Superior temporal gyrus (tissue), 1 donor: ENCODE measurements around the gene SH2D4B.
"Not testable (repeated sequence)": the region's sequence is repeated elsewhere in the genome, so short reads cannot be mapped to it uniquely, and the experiment has no call there.

ENCODE experiments used
- DNase-seq: peaks from one replicate; pipeline ENCODE4 v3.0.0-alpha.2; 2016; ENCODE audit errors: extremely low spot score

SH2D4B gene

DNA sequence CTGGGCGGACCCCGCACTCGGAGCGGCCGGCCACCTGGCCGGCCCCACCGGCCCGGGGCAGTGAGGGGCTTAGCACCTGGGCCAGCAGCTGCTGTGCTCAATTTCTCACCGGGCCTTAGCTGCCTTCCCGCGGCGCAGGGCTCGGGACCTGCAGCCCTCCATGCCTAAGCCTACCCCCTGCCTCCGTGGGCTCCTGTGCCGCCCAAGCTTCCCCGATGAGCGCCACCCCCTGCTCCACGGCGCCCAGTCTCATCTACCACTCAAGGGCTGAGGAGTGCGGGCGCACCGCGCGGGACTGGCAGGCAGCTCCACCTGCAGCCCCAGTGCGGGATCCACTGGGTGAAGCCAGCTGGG, 5.6 kb downstream of the SH2D4B start:
- DNase-seq = not testable (repeated sequence)

DNA sequence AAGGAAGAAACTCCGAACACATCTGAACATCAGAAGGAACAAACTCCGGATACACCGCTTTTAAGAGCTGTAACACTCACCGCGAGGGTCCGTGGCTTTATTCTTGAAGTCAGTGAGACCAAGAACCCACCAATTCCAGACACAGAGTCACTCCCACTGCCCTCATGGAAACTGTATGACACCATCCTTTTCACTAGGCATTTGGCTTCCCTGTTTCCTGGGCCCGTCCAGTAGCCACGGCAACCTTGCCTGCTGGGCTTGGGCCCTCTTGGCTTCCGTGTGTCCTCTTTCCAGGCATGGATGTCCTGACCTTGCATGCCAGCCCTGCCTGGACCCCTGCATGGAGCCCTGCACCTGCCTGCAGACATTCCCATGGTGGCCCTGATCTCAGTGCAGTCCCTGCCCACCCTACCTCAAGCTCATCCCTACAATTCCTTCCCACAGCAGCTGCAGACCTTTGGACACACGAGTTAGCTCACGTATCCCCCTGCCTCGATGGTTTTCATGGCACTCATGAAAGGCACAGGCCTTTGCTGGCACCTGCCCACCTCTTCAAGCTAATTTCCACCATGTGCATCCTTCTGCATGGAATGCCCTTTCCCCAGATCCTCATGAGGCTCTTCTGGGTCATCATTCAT, 6.7 kb downstream of the SH2D4B start:
- DNase-seq = no peak

DNA sequence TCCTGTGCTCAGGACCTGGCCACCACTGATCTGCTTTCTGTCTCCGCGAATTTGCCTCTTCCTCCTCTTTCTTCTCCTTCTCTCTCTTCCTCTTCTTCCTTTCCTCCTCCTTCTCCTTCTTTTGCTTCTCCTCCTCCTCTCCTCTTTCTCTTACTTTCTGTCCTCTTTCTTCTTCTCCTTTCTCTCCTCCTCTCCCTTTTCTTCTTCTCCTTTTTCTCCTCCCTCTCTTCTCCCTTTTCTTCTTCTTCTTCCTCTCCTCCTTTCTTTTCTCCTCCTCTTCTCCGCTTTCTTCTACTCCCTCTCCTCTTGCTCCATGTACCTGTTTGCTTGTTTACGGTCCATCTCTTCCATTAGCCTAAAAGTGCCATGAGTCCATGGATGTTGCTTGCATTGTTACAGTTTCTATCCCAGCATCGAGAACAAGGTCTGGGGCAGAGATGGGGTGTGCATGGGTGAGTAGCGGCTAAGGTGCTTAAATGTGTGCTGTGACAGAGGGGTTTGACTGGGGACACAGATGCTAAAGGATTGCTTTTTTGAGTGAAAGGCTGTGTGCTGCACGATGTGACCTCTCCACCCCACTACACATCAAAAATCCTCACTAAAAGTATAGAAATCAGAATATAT, 7.7 kb downstream of the SH2D4B start:
- no peak for DNase-seq

DNA sequence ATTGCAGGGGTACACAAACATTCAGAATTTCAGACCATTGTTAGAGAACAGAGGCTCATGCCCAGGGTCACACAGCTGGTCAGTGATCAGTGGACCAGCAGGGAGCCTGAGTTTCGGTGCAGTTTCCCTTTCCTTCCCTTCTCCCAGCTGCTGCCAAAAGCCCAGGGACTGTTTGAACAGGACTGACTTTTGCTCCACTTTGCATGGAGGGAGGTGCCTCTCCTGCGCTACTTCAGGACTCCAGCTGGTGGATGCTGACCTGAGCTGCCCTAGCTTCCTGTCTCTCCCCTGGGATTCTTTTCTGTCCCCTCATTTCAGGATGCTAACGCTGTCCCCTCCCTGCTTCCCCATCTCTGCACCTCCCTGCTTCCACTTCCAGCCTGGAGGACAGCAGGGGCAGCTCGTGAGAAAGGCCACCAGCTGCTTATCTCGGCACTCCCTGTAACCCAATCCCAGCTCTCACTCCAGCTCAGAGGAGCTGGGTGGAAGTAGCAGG, 14.5 kb downstream of the SH2D4B start:
- no peak for DNase-seq

DNA sequence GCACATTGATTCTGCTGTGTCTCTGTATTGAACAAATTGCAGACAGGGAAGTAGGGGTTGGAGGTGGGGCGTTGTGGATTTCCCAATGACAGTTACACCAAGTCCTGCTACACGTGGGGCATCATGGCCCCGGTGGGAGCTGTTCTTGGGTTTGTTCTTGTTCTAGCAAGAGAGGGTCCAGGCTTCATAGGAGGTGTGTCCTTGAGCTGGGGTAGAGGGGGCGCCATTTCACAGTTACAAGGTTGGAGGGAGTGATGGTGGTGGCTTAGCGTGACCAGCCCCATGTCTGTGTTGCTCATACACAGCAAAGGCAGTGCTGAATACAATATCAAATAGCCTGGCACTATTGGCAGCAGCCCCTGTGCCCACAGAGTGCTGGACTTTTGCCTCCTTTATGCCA, 15.7 kb downstream of the SH2D4B start:
- no peak for DNase-seq

DNA sequence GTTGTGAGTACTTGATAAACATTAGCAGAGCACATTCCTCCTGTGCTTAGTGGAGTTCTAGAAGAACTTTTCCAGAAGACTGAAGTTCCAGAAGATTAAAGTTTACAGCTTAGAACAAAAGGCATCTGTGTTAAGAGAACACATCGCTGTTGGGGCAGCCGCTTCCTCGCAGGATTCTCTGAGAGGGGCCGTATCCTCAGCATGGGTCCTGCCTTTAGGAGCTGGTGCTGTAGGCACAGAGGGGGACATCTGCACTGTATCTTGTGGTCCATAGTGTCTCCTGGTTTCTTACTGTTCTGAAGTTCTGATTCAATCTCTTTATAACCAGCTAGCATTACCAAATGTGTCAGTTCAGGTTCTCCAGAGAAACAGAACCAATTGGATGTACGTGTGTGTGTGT, 16.3 kb downstream of the SH2D4B start:
- DNase-seq = no peak

DNA sequence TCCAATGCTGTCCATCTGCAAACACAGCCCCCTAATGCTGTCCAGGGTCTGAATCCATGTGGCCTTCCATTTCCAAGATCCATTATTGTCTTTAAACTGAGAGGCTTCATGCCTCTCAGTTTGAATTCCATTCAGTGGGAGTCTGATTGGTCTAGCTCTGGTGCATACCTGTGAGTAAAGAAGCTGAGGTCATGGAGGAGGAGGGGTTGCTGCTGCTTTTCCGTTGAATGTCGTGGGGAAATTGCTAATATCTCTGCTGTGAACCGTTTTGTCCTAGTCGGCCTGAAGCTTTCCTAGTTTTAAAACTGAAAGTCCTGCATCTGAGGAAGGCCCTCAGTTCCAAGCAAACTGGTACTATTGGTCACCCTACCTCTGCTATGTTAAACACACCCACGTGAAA, 17.7 kb downstream of the SH2D4B start:
- no peak for DNase-seq

DNA sequence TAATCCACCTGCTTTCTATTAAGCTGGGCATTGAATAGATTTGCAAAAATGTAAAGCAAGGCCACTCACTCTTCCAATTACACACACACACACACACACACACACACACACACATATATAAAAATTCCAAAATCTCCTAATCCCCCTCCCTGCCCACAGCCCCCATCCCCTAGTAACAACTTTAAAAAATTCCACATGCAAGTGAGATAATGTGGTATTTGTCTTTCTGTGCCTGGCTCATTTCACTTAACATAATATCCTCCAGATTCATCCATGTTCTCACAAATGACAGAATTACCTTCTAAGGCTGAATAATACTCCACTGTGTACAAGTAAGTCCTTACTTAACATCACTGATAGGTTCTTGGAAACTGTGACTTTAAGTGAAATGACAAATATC, 24.2 kb downstream of the SH2D4B start:
- no peak for DNase-seq

DNA sequence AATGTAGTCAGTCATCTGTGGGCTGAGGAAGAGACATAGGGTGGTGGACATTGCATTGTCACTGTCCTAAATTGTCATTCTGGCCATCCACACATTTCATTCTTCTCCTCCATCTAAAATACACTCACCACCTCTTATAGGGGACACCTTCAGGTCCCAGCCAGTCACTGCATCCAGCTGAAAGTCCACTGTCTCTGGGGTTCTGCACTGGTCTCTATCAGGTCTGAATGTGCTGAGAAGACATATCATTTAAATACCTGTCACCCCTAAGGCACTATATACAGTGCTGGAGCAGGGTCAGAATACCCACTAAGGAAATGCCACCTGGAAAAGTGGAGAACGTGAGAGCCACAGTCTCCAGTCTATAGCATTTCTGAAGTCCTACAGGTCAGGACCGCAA, 29.6 kb downstream of the SH2D4B start:
- no peak for DNase-seq

DNA sequence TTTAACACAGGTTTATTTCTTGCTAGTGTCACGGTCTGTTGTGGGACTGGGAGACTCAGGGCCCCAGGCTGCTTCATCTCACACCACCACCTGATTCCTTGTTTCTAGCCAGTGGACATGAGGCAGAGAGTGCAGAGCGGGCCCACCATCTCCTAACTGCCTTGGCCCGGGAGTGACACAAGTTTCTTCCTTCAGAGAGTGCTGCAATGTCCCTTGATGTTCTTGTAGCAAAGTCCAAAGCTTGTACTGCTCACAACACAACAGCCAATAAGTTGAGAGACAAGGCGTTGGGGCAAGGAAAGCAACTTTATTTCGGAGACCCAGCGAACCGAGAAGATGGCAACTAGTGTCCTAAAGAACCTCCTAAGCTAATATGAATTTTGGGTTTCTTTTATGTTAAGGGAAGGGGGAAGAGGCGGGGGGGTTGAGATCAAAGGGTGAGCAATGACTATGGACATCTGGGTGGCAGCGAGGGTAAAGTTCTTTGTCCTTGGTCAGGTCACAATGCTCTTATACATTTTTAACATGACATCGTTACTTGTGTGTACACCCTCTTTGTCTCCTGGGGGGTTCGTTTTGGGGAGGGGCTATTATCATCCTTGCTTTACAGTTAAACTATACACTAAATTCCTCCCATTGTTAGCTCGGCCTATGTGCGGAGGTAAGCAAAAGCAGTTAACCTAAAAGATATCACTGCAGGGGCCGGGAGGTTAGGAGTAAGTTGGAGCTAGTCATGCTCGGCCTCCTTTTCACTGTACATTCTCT, 31.6 kb downstream of the SH2D4B start:
- DNase-seq = no peak

DNA sequence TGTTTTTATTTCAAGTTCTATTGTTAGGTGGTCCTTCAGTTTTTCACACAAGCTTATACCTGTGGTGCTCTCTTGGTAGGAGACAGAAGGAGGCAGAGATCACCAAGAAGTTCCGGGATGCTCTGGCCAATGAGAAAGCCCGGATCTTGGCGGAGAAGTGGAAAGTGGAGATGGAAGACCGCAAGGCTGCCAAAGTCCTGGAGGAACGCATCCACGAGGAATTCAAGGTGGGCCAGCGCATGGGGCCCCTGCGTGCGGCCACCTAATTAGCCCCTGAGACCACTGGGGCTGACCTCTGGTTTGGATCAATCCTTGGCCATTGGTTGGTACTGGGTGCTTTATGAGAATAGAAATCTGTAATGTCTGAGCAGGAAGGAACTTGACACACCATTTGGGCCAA, 33.6 kb downstream of the SH2D4B start:
- DNase-seq = no peak

DNA sequence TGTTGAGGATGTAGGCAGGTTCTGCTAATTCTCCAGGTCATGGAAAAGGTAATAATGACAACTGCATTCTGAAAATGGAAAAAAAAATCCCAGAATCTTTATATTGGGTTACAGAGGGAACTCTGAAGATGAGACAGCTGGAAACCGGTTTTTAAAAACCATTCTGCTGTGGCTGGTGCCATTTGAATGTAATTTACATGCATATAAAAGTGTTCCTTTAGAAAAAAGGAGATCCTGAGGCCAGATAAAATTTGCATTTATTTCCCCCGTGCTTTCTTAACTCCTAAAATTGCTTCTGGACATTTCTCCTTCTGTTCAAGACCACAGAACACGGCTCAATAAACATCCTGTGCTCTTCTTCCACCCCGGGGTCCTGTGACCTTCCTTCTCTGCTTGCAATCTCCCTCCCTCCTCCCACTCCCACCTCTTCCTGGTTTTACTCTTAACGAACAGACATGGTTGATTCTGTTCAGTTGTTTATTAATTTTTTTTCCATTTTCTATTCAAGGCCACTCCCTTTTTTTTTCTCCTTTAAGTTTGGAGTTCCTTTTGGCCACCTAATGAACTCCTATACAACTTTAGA, 41.6 kb downstream of the SH2D4B start:
- no peak for DNase-seq

DNA sequence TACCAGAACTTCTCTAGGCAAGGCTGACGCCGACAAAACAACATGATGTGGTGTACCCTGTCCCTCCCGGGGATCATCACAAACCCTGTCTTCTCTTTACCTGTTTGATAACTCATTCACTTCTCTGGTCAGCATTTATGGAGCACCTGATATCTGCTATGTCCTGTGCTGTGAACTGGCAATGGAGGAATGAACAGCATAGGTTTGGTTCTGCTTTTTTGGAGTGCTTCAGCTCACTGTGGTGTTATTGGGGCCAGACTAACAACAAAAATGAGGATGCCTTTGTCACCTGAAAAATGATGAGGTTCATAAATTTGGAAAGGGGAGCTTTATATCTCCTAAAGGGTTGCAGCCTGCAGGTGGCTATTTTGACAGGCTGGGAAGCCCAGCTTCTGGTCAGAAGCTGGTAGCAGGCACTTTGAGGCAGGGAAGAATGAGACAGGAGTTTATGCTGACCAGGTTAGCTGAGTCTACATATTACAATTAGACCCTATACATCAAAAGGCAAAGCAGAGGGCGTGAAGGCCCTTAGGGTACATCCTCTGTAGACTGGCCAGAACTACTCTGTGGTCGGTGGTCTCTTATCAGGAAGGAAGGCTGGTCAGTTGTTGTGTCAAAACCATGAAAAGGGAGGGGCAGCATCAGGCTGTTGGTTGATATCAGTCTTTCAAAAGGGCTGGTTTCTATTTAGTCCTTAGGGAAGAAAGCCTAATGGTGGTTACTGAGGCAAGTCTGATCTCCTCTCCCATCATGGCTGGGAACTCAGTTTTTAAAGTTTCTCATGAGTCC, 42.3 kb downstream of the SH2D4B start:
- no peak for DNase-seq

DNA sequence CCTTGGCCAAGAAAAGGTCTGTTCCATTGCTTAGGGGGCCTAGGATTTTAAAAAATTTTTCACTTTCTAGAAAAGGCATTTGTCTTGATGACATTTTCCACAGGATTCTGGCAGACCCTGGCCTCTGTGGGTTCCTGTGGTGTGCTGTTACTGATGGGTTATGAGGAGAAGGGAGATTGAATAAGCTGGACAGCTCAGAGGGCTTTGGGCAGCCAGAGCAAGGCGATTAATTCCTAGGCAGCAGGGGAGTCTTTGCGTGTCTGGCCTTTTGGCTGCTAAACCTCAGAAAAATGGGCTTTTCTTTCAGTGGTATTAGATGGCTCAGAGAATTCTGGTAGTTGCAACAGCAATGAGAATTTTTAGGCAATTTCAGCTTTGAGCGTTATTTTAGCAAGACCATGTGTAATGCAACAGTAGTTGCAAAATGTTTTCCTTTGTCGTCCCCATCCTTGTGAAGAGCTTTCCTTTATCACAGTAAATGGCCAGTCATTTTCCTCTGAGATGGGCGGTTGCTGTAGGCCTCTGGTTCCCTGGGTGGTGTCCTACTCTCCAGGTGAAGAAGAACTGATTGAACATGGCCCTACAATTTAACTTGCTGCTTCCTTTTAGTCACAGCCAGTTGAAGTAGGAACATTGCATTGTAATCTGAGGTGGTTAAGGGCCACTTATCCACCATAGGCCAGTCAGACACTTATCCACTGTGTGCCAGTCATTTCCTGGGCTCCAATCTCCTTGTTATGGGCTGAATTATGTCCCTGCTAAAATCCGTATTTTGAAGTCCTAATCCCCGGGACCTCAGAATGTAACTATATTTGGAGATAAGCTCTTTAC, 43.2 kb downstream of the SH2D4B start:
- no peak for DNase-seq

DNA sequence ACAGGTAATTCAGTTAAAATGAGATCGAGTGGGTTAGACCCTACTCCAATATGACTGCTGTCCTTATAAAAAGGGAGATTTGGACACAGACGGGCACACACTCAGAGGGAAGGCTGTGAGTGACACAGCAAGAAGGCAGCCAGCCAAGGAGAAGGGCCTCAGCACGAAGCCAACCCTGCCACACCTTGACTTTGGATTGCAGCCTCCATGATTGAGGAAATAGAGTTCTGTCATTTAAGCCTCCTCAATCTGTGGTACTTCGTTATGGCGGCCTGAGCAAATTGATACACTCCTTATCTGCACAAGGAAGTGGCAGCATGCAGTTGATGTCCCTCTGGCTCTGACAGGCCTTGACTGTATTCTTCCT, 43.8 kb downstream of the SH2D4B start:
- no peak for DNase-seq

DNA sequence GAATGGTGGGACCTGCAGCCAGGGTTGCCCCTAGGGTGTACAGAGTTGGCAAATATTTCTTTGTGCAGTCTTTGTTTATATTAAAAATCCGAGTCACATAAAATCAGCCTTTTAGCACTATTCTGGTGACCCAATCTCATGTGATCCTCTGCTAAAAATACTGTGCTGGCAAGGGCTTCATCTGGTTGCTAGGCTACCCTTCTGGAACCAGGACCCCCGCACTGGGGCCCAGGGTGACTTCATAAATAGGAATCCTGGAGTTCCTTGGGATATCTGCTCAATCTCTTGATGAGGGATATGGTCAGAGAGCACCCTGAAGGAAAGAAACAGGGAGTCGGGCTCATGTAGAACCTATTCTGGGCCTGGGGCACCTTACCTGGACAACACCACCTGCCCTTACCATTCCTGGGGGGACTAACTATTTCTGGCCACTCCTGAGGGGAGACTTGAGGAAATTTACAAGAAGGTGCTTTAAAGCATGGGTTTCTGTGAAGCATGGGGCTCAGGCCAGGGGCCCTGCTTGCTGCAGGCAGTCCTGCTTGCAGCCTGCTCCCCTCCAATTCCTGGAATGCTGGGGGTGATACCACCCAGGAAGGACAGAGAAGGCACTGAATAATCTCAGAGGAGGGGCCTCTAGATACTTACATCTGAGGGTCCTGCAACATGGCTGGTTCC, 44.7 kb downstream of the SH2D4B start:
- no peak for DNase-seq

DNA sequence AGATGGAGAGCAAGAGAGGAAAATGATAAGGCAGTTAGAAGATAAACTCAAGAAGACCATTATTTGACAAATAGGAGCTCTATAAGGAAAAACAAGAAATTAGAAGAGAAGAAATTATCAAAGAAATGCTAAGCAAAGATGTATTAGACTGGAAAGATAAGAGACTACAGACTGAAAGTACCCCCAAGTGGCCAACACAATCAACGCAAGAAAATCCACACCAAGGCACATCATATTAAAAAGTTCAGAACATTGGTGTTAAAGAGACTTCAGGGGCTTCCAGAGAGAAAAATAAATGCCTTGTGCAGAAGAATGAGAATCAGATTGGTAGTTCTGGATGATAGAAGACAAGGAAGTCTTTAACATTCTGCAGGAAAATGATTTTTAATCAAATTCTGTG, 46.0 kb downstream of the SH2D4B start:
- no peak for DNase-seq

DNA sequence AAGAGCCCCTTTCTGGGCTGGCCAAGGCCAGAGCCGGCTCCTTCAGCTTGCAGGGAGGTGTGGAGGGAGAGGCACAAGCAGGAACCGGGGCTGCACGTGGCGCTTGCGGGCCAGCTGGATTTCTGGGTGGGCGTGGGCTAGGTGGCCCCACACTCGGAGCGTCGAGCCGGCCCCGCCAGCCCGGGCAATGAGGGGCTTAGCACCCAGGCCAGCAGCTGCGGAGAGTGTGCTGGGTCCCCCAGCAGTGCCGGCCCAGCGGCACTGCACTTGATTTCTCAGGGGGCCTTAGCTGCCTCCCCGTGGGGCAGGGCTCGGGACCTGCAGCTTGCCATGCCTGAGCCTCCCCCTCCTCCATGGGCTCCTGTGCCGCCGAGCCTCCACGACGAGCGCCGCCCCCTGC, 48.1 kb downstream of the SH2D4B start:
- DNase-seq = no peak

DNA sequence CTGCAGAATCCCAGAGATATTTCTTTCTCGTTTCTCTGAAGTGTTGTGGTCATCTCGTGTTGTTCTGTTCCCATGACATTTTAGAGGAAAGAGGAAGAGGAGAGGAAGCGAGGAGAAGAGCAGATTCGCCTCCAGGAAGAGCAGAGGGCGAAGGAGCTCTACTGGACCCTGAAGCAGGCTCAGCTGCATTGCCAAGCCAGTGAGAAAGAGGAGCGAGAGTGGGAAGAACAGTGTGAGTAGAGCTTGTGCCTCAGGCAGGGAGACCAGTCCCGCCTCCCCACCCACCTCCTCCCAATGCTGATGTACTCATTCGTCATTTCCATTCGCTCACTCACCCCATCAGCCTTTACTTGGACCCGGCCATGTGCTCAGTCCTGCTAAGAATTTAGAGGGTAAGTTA, 50.8 kb downstream of the SH2D4B start:
- no peak for DNase-seq

DNA sequence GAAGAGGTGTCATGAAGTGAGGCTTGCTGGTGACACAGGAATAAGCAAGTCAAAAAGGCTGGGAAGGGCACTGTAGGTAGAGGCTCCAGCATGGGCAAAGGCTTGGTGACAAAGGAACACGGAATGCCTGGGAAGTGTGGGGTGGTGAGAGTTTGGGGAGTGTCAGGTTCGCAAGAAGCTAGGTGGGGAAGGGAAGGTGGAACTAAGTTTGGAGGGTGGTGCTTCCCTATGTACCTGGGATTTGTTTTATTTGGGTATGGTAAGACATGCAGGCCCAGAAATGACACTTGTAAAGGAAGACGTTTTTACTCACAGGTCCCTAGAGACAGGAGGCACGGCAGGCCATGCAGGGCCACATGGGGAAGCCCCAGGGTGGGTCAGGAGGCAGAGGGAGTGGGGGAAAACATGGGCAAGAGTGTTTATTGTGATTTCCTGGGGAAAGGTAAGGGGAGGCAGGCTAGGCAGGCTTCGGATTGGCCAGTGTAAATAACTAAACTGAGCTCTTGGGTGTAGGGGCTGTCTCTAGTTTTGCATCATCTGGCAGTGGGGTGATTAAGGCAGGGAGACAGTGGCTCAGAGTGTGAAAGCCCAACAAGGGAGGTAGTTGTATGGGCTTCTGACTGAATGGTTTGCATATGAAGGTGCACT, 52.1 kb downstream of the SH2D4B start:
- DNase-seq = no peak
